HL-60/S4 (cell line): ENCODE data around the gene CYTH3.

Experiments used
- in situ Hi-C: fragments of 300-500 bp; cut with MboI; formaldehyde crosslinking; loops from 2 replicates; pipeline ENCODE4 v1.14.3; 2022; ENCODE audit warnings: low sequenced_read_pairs

The CYTH3 gene

GRCh38 chr7:6258440-6259182 is 13.8 kb downstream of the CYTH3 start:
- in situ Hi-C loops, result no loop called here

GRCh38 chr7:6257675-6258074 is 14.7 kb downstream of the CYTH3 start:
- in situ Hi-C loops, result no loop called here

GRCh38 chr7:6256677-6257535 is 15.5 kb downstream of the CYTH3 start:
- in situ Hi-C loops, result no loop called here

- in situ Hi-C loops, result no loop called here
Observed at GRCh38 chr7:6256109-6256483, 16.3 kb downstream of the CYTH3 start.

GRCh38 chr7:6254866-6255265 is 17.6 kb downstream of the CYTH3 start:
- in situ Hi-C loops, result no loop called here

- in situ Hi-C loops, result no loop called here
Observed at GRCh38 chr7:6252748-6253147, 19.7 kb downstream of the CYTH3 start.

- in situ Hi-C loops, result no loop called here
Observed at GRCh38 chr7:6252341-6252746, 20.1 kb downstream of the CYTH3 start.

GRCh38 chr7:6251653-6252052 is 20.8 kb downstream of the CYTH3 start:
- in situ Hi-C loops, result no loop called here

- in situ Hi-C loops, result no loop called here
Observed at GRCh38 chr7:6250364-6250833, 22.0 kb downstream of the CYTH3 start.

- in situ Hi-C loops, result no loop called here
Observed at GRCh38 chr7:6249043-6249442, 23.4 kb downstream of the CYTH3 start.

GRCh38 chr7:6248581-6248980 is 23.8 kb downstream of the CYTH3 start:
- in situ Hi-C loops, result no loop called here

GRCh38 chr7:6246251-6246917 is 26.0 kb downstream of the CYTH3 start:
- in situ Hi-C loops, result no loop called here

- in situ Hi-C loops, result no loop called here
Observed at GRCh38 chr7:6244021-6244420, 28.4 kb downstream of the CYTH3 start.

- in situ Hi-C loops, result no loop called here
Observed at GRCh38 chr7:6243168-6243567, 29.3 kb downstream of the CYTH3 start.

GRCh38 chr7:6242561-6242960 is 29.9 kb downstream of the CYTH3 start:
- in situ Hi-C loops, result no loop called here

GRCh38 chr7:6241607-6241973 is 30.8 kb downstream of the CYTH3 start:
- in situ Hi-C loops, result no loop called here

- in situ Hi-C loops, result no loop called here
Observed at GRCh38 chr7:6238309-6238925, 34.0 kb downstream of the CYTH3 start.

GRCh38 chr7:6237730-6238129 is 34.7 kb downstream of the CYTH3 start:
- in situ Hi-C loops, result no loop called here

- in situ Hi-C loops, result no loop called here
Observed at GRCh38 chr7:6237011-6237410, 35.4 kb downstream of the CYTH3 start.

GRCh38 chr7:6235029-6235871 is 37.2 kb downstream of the CYTH3 start:
- in situ Hi-C loops, result no loop called here
